Stimulated activated CD4-positive, alpha-beta T cell treated with anti-CD3 and anti-CD28 coated beads, Interleukin-4, amount 100 ng/mL, for 48 hours (primary cell): ENCODE measurements around the gene PIGQ.

Experiments used
- DNase-seq, 2 donors: peaks; one replicate each; pipeline ENCODE4 v3.0.0-alpha.2; 2020; ENCODE audit warnings: low read depth in 2 of 2

The PIGQ gene

GRCh38 chr16:606656-607307 is 37.0 kb downstream of the PIGQ start:
- DNase-seq = no peak

GRCh38 chr16:608019-608418 is 38.3 kb downstream of the PIGQ start:
- peak; percentile 44 to 49 for DNase-seq

GRCh38 chr16:609316-609715 is 39.5 kb downstream of the PIGQ start:
- no peak for DNase-seq

DNA sequence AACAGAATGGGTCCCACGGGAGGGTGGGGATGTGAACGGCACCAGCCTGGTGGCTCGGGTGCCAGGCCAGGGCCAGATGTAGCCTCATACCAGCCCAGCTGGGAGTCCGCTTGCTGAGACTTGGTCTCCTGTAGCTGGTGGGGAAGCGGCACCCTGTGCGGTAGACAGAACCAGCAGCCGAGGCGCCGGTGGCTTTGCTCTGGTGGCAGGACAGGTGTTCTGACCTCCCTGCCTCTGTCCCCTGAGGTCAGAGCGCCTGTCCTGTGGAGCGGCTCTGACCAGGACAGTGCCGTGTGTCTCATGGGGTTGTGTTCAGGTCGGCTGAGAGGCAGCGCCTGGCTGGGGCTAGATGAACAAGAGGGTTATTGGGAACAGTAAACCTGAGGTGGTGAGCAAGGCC is 40.2 kb downstream of the PIGQ start:
- DNase-seq = no peak

DNA sequence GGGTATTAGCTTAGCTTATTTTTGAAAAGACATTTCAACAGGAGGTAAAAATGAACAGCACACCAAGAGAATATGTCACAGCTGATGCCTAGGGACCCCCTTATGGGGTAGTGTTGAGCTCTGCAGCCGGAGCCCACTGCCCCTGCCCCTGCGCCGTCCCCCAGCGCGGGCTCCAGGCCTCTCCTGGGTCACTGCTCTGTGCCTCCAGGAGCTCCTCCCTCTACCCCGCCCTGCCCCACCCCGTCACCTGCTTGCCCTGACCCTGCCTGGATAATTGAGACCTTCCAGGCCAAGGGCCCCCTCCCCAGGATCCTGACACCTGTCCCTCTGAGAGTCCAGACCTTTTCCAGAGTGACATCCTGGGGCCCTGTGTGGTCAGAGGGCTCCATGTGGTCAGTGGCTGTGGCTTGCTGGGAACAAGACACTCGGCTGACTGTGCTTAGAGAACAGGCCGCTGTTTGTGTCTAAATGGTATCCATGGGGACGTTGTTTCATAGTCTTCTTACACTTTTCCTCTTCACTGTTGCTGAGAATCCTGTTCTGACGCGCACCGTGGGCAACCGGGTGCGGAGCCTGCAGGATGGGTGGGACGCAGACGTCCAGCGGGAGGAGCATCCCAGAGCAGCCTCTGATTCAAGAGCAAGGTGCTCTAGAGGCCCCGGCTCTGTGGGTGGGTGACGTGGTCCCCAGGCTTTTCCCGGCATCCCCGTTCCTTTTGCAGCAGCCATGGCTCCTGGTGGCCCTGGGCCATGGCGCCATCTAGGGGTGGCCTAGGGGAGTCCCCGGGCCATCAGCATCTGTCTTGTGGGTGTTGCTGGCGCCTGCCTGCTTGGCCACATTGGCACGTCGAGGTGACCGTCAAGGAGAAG is 41.0 kb downstream of the PIGQ start:
- peak; percentile 61 to 66 for DNase-seq

DNA sequence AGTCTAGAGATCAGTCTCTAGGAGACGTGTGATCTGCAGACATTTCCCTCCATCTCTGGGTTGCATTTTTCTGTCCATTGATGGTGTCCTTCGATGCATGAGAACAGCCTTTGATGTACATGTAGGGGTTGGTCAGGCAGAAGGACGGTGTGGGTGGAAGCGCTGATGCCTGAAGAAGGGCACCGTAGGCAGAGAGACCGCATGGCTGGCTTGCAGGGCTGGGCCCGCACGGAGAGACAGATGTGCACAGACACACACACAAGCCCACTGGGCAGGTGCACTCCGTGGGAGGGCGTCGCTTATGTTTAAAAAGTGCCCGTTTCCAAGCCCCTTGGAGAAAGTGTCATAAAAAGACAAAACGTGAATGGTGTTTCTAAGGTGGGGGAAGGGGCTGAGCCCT is 45.4 kb downstream of the PIGQ start:
- DNase-seq = no peak

GRCh38 chr16:616733-617586 is 47.2 kb downstream of the PIGQ start:
- no peak for DNase-seq

DNA sequence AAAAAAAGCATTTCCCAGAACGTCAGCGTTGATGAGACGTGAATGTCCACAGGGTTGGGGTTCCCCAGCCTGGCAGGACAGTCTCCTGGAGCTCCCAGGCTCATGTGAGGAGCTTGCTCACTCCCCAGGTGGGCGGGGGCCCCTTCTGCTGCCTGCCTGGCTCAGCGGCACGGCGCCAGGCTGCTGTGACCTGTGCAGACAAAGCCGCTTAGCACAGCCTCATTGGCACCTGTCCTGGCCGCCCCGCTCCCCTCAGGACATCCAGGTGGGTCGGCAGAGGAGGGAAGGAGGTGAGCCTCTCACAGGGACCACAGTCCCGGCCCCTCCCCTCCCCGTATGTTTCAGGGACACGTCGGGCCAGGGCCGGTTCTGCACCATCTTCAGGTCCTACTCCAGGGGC is 48.1 kb downstream of the PIGQ start:
- no peak for DNase-seq

GRCh38 chr16:619476-620100 is 49.8 kb downstream of the PIGQ start:
- DNase-seq = no peak

DNA sequence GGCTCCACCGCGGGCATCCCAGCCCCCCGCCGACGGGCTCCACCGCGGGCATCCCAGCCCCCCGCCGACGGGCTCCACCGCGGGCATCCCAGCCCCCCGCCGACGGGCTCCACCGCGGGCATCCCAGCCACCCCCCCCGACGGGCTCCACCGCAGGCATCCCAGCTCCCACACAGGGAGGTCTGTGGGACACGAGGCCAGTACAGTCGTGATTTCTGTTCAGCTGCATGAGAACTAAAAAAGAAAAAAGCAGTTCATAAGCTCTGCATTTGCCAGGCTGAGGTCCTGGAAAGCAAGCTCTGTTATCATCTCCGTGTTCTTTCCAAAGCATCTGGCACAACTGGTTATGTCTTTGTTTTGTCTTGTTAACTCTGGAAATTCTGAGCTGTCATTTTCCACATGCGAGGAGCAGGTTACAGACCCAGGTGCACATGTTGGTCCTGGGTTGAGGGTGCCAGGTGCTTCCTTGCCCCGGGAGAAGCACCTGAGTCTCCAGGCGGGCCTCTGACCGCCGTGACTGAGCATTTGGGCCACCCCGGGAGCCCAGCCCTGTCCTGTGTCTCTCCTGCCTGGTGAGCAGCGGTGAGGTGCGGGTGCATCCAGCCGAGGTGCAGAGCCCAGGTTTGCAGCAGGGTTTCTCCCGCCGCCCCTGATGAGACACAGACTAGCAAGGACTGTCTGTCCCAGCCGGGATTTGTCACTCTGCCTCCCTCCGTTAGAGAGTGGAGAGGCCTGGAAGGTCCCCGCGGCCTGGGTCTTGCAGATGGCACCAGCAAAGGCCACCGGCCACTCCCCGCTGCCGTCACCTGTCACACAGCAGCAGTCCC is 51.1 kb downstream of the PIGQ start:
- no peak for DNase-seq

GRCh38 chr16:621526-622105 is 51.8 kb downstream of the PIGQ start:
- no peak for DNase-seq

DNA sequence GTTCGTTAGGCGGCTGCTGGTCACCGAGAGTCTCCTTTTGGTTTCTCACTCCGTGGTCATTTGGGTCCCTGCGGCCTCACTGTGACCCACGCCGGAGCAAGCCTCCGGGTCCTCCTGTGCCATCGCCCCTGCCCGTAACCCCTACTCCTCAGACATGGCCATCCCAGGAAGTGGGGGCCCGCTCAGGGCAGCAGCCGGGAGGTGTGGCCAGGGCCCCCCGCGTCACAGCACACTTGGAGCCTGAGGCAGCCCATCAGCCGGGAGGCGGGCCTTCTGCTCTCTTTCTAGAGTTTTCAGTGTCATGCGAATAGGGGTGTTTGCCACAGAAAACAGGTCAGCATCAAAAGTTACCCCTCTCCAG is 53.1 kb downstream of the PIGQ start:
- DNase-seq = no peak

DNA sequence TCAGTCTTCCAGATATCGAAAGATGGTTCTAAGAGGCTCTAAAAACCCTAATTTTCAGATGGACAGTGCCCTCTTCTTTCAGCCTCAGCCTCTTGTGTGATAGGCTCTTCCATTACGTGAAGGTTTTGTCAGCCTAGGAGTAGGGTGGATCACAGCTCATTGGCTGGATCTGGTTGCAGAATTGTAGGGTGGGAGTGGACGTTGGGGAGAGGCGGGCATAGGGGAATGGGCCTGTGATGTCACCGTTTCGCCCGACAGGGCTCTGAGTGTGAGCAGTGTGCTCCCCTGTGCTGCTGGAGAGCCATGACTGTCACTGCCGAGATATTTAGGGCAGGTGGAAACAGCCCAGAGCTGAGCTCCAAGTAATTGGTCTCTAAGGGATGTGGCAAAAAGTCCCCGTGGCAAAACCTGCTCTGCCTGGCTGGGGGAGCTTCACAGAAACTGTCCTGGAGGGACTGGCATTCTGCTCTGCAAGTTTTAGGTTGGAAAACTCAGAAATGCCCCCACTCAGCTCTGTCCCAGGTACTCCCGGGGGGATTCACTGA is 54.8 kb downstream of the PIGQ start:
- DNase-seq = no peak

DNA sequence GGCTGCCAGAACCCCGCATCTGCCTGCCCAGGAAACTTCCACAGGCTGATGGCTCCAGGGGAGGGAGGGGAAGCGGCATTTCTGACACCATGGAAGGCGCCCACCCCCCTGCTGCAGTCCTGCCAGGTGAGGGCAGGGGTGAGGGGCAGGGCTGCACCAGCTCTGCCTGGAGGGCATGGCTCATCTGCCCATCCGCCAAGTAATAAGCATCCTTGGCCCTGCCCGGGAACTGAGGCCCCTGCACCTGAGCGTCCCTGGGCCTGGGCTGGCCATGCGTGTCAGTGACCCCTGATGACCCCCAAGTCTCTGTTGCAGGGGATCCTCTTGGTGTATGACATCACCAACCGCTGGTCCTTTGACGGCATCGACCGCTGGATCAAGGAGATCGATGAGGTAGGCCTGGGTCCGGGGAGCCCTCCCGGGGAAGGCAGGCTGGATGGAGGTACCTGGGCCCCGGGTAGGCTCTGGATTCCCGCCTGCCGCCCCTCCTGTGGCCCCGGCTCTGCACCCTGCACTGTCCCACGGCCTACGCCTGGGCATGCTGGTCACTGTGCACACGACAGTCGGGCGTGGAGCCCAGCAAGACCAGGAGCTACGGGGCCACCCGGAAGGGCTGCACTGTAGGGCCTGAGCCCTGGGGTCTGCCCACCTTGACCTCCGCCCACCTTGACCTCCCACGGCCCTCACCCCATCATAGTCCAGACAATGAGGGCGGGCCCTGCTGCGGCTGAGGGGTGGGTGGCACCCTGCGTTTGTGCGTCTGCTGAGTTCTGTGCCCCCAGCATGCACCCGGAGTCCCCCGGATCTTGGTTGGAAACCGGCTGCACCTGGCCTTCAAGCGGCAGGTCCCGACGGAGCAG is 55.6 kb downstream of the PIGQ start:
- DNase-seq = no peak

DNA sequence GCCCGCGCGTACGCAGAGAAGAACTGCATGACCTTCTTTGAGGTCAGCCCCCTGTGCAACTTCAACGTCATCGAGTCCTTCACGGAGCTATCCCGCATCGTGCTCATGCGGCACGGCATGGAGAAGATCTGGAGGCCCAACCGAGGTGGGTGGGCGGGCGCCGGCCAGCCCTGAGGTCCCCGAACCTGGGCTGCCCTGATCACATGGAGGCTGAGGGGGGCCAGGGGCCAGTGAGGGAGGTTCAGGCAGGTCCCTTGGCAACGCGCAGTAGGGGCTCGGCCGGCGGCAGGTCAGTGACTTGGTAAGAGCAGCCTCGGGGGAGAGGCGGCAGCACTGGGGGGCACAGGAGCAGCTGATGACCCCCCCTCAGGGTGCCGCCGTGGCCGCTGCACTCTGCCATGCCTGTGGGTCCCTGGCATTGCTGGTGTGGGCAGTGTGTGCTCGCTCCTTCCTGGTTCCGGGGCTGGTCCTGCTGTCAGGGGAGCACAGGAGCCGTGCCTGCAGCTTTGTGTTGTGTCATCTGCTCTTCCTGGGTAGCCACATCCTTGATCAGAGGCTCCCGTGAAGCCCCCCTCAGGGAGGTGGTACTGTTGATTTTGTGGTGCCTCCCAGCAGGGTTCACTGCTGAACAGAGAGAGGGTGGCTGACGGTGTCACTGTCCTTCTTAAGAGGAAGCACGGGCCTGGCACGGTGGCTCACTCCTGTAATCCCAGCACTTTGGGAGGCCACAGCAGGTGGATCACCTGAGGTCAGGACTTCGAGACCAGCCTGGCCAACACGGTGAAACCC is 56.4 kb downstream of the PIGQ start:
- DNase-seq = no peak

GRCh38 chr16:626787-627453 is 57.2 kb downstream of the PIGQ start:
- no peak for DNase-seq

DNA sequence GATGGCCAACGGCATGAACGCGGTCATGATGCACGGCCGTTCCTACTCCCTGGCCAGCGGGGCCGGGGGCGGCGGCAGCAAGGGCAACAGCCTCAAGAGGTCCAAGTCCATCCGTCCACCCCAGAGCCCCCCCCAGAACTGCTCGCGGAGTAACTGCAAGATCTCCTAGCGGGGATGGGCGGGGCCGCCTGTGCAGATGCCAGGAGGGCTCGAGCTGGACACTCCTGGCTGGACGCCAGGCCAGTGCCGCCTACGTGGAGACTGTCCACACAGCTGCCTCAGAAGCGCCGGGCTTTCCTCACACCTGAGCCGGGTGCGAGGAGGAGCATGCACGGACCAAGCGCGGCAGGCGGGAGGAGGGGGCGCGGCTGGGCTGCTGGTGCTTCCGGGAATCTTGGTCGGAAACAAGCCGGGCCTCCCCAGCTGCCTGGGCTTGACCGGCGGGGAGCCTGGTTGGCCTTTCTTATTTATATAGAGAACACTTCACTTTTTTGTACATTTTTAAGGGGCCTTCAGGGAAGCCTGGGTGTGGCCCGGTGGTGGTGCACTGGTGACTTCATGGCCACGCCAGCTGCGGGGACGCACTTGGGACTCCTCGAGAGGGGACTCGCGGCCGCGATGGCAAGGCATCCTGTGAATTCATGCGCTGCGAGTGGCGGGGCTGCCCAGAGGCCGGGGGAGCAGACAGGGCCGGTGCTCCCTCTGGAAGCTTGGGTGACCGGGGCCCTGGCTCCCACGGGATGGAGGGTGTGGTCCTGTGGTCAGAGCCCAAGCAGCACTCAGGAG is 57.9 kb downstream of the PIGQ start:
- no peak for DNase-seq
